ENCODE measurements around the gene PGBD1. TPM values are rescaled to one million over a fixed set of nuclear protein-coding genes. Genes with fewer than 3 reads are reported as not detected.

Gene PGBD1
- total and polyA plus RNA-seq, 8 donors = 0.60 to 3.1 (median 0.94) TPM

- Histone ChIP-seq H3K27me3 (no peaks in the 10 kb centered on the region), H3K4me3 (peak overlapping the region in 2 of 4 donors; percentile 55 to 59), H3K27ac (peak overlapping the region in 3 of 4 donors; percentile 9 to 17 (median 10)), H3K4me1 (peaks cover 6 to 15% (median 14%) of the 10 kb centered on the region in 3 donors), H3K36me3 (no peaks in the 10 kb centered on the region), H3K9me3 (no peaks in the 10 kb centered on the region)
- no peak for FAIRE-seq
- no peak for TF ChIP-seq CTCF (IDR thresholded peaks at IDR 0.05)
- DNase-seq = no peak
- WGBS, 2 donors = 35% methylated on average over 2 of the region's 2 CpGs
- intact Hi-C loops (cut with DNase I) = no loop called here
- peak in 1 of 4 donors; percentile 7 for ATAC-seq
Observed at GRCh38 chr6:28351087-28351486, 69.7 kb downstream of the PGBD1 start.

GRCh38 chr6:28351493-28351925 is 70.1 kb downstream of the PGBD1 start:
- Histone ChIP-seq H3K27ac (peak overlapping the region in 2 of 4 donors; percentile 9 to 17), H3K9me3 (no peaks in the 10 kb centered on the region), H3K36me3 (no peaks in the 10 kb centered on the region), H3K27me3 (no peaks in the 10 kb centered on the region), H3K4me1 (peaks cover 8 to 15% (median 14%) of the 10 kb centered on the region in 3 donors), H3K4me3 (peak overlapping the region in 2 of 4 donors; percentile 55 to 59)
- ATAC-seq (no peak), FAIRE-seq (no peak), DNase-seq (no peak)
- intact Hi-C loops (cut with DNase I) = no loop called here
- WGBS, 2 donors = 36 to 56% methylated on average over 2 of the region's 2 CpGs
- no peak for TF ChIP-seq CTCF (IDR thresholded peaks at IDR 0.05)

Other genes starting within 250 kb of the PGBD1 start
- 1 to 10 TPM; 2.8 to 4.3 (median 3.2) TPM for gene ZNF165, start 201.0 kb upstream of the PGBD1 start, total RNA-seq
- gene ZNF165, start 201.0 kb upstream of the PGBD1 start, polyA plus RNA-seq = 1 to 10 TPM; 2.8 to 4.0 TPM
- gene ZSCAN16, start 157.0 kb upstream of the PGBD1 start, total RNA-seq = 1 to 10 TPM; 1.6 to 4.2 (median 2.5) TPM
- 1 to 10 TPM; 4.5 to 5.0 TPM for gene ZSCAN16, start 157.0 kb upstream of the PGBD1 start, polyA plus RNA-seq
- 10 to 100 TPM in 1 of 6 donors, 1 to 10 TPM in 5; 5.6 to 12.0 (median 8.7) TPM for gene ZKSCAN8, start 139.7 kb upstream of the PGBD1 start, total RNA-seq
- 1 to 10 TPM; 2.4 to 6.0 TPM for gene ZKSCAN8, start 139.7 kb upstream of the PGBD1 start, polyA plus RNA-seq
- gene ZSCAN9, start 56.3 kb upstream of the PGBD1 start, total RNA-seq = 1 to 10 TPM; 3.5 to 8.5 (median 4.6) TPM
- gene ZSCAN9, start 56.3 kb upstream of the PGBD1 start, polyA plus RNA-seq = 10 to 100 TPM in 1 of 2 donors, 1 to 10 TPM in 1; 7.9 to 15.0 TPM
- gene ZKSCAN4, start 29.3 kb upstream of the PGBD1 start, total RNA-seq = 1 to 10 TPM; 1.4 to 3.4 (median 1.8) TPM
- gene ZKSCAN4, start 29.3 kb upstream of the PGBD1 start, polyA plus RNA-seq = 1 to 10 TPM; 2.0 to 2.6 TPM
- under 1 TPM; 0.28 to 0.81 (median 0.51) TPM for gene NKAPL, start 22.3 kb upstream of the PGBD1 start, total RNA-seq
- gene NKAPL, start 22.3 kb upstream of the PGBD1 start, polyA plus RNA-seq = 1 to 10 TPM in 1 of 2 donors, under 1 TPM in 1; 0.80 to 1.5 TPM
- 1 to 10 TPM; 3.6 to 7.6 (median 5.9) TPM for gene ZSCAN26, start 14.4 kb upstream of the PGBD1 start, total RNA-seq
- 10 to 100 TPM in 1 of 2 donors, 1 to 10 TPM in 1; 6.8 to 11.7 TPM for gene ZSCAN26, start 14.4 kb upstream of the PGBD1 start, polyA plus RNA-seq
- 10 to 100 TPM in 1 of 6 donors, 1 to 10 TPM in 5; 4.4 to 13.2 (median 7.4) TPM for gene ZSCAN31, start 54.6 kb downstream of the PGBD1 start, total RNA-seq
- 10 to 100 TPM in 1 of 2 donors, 1 to 10 TPM in 1; 6.3 to 10.5 TPM for gene ZSCAN31, start 54.6 kb downstream of the PGBD1 start, polyA plus RNA-seq
- gene ZKSCAN3, start 68.4 kb downstream of the PGBD1 start, total RNA-seq = 1 to 10 TPM; 1.5 to 5.0 (median 2.1) TPM
- gene ZKSCAN3, start 68.4 kb downstream of the PGBD1 start, polyA plus RNA-seq = 1 to 10 TPM; 1.2 to 1.6 TPM
- 1 to 10 TPM; 2.1 to 4.4 (median 2.8) TPM for gene ZSCAN12, start 118.2 kb downstream of the PGBD1 start, total RNA-seq
- 1 to 10 TPM in 1 of 2 donors, under 1 TPM in 1; 0.80 to 1.9 TPM for gene ZSCAN12, start 118.2 kb downstream of the PGBD1 start, polyA plus RNA-seq
- 1 to 10 TPM in 5 of 6 donors, under 1 TPM in 1; 0.75 to 3.3 (median 1.1) TPM for gene ZSCAN23, start 161.9 kb downstream of the PGBD1 start, total RNA-seq
- under 1 TPM; 0.42 to 0.89 TPM for gene ZSCAN23, start 161.9 kb downstream of the PGBD1 start, polyA plus RNA-seq
- gene GPX6, start 234.2 kb downstream of the PGBD1 start, total RNA-seq = not detected
- gene GPX6, start 234.2 kb downstream of the PGBD1 start, polyA plus RNA-seq = not detected
- not detected for gene GPX5, start 244.3 kb downstream of the PGBD1 start, total RNA-seq
- not detected for gene GPX5, start 244.3 kb downstream of the PGBD1 start, polyA plus RNA-seq

Data from pancreas (tissue), 10 donors.